GM23338 (cell line): ENCODE measurements around the gene CACNA2D2. TPM values are rescaled to one million over a fixed set of nuclear protein-coding genes. Genes with fewer than 3 reads are reported as not detected.
A peak's percentile ranks its signal among the peaks of the same experiment; 100 is the strongest.

Experiments
- ATAC-seq: fragments of 200-7000 bp; cut with Tn5 transposase; 3 replicates; pipeline ENCODE4 v1.9.1; 2020
- DNase-seq: peaks from one replicate; pipeline ENCODE4 v3.0.0-alpha.2; 2015; ENCODE audit warnings: low spot score
- H2AFZ ChIP-seq: fragments of 200-600 bp; sonication (generic); 2 replicates; pipeline ENCODE4 v1.8.0; 2016; ENCODE audit warnings: antibody characterized with exemption, mild to moderate bottlenecking, moderate library complexity
- H3F3A ChIP-seq: fragments of 200-600 bp; sonication (generic); replicated peaks from 2 replicates; pipeline ENCODE4 v1.8.0; 2017; ENCODE audit warnings: antibody characterized with exemption, mixed run types, low read depth
- H3K27ac ChIP-seq: fragments of 200-600 bp; sonication (generic); 2 replicates; pipeline ENCODE4 v1.6.1; 2016; ENCODE audit warnings: low read depth
- H3K27me3 ChIP-seq: fragments of 200-600 bp; sonication (generic); 2 replicates; pipeline ENCODE4 v1.8.0; 2016; ENCODE audit warnings: mild to moderate bottlenecking, mixed run types, moderate library complexity; ENCODE audit not compliant: insufficient read depth
- H3K36me3 ChIP-seq: fragments of 200-600 bp; sonication (generic); 2 replicates; pipeline ENCODE4 v1.8.0; 2016; ENCODE audit warnings: mild to moderate bottlenecking; ENCODE audit not compliant: insufficient read depth
- H3K4me1 ChIP-seq: fragments of 200-600 bp; sonication (generic); 2 replicates; pipeline ENCODE4 v1.8.0; 2016; ENCODE audit warnings: mild to moderate bottlenecking, moderate library complexity; ENCODE audit not compliant: insufficient read depth
- H3K4me2 ChIP-seq: fragments of 200-600 bp; sonication (generic); 2 replicates; pipeline ENCODE4 v1.7.1; 2017; ENCODE audit warnings: mixed run types
- H3K4me3 ChIP-seq: fragments of 200-600 bp; sonication (generic); 2 replicates; pipeline ENCODE4 v1.6.1; 2016; ENCODE audit warnings: mixed run types
- H3K79me2 ChIP-seq: fragments of 200-600 bp; sonication (generic); replicated peaks from 2 replicates; pipeline ENCODE4 v1.8.0; 2017; ENCODE audit warnings: mild to moderate bottlenecking; ENCODE audit not compliant: insufficient read depth
- H3K9me2 ChIP-seq: fragments of 200-600 bp; sonication (generic); 2 replicates; pipeline ENCODE4 v1.8.0; 2017; ENCODE audit not compliant: insufficient read depth
- H4K20me1 ChIP-seq: fragments of 200-600 bp; sonication (generic); replicated peaks from 2 replicates; pipeline ENCODE4 v1.8.0; 2017; ENCODE audit warnings: mild to moderate bottlenecking; ENCODE audit not compliant: insufficient read depth
- H3K27ac Mint-ChIP-seq: 2 replicates; pipeline ENCODE4 v1.8.0; 2020; ENCODE audit warnings: inconsistent platforms, mild to moderate bottlenecking, moderate library complexity, mixed read lengths
- H3K27me3 Mint-ChIP-seq: 3 replicates; pipeline ENCODE4 v1.8.0; 2022; ENCODE audit warnings: low read depth, mild to moderate bottlenecking, moderate library complexity, mixed read lengths, inconsistent platforms; ENCODE audit not compliant: insufficient read depth, poor library complexity
- H3K36me3 Mint-ChIP-seq: 3 replicates; pipeline ENCODE4 v1.8.0; 2021; ENCODE audit warnings: low read depth, mild to moderate bottlenecking, inconsistent platforms, moderate library complexity, mixed read lengths
- H3K4me1 Mint-ChIP-seq: 3 replicates; pipeline ENCODE4 v1.8.0; 2020; ENCODE audit warnings: mild to moderate bottlenecking, inconsistent platforms, mixed read lengths
- H3K4me3 Mint-ChIP-seq: 3 replicates; pipeline ENCODE4 v1.8.0; 2021; ENCODE audit warnings: moderate library complexity, mild to moderate bottlenecking, inconsistent platforms, mixed read lengths
- H3K9me3 Mint-ChIP-seq: 3 replicates; pipeline ENCODE4 v1.8.0; 2020; ENCODE audit warnings: moderate library complexity, mild to moderate bottlenecking, inconsistent platforms, mixed read lengths
- EZH2 ChIP-seq: fragments of 200-600 bp; sonication (generic); IDR thresholded peaks from one replicate; pipeline ENCODE4 v1.8.0; 2017; ENCODE audit warnings: antibody characterized with exemption, mild to moderate bottlenecking, low read depth; ENCODE audit not compliant: unreplicated experiment
- EZH2phosphoT487 ChIP-seq: fragments of 200-600 bp; sonication (generic); IDR thresholded peaks from one replicate; pipeline ENCODE4 v1.8.1; 2018; ENCODE audit warnings: antibody characterized with exemption; ENCODE audit not compliant: unreplicated experiment
- JUNB ChIP-seq: IDR thresholded peaks from one replicate; pipeline ENCODE4 v1.6.1; 2016; ENCODE audit warnings: antibody characterized with exemption; ENCODE audit not compliant: unreplicated experiment
- POLR2AphosphoS5 ChIP-seq: IDR thresholded peaks from 2 replicates; pipeline ENCODE4 v1.6.1; 2016; ENCODE audit warnings: antibody characterized with exemption, low read depth
- REST ChIP-seq: IDR thresholded peaks from one replicate; pipeline ENCODE4 v1.6.1; 2018; ENCODE audit warnings: antibody characterized with exemption; ENCODE audit not compliant: unreplicated experiment
- STAT1 ChIP-seq: IDR thresholded peaks from one replicate; pipeline ENCODE4 v1.6.1; 2016; ENCODE audit warnings: antibody characterized with exemption; ENCODE audit not compliant: unreplicated experiment
- ZNF114 ChIP-seq: fragments of 250-450 bp; sonication (Bioruptor Pico); IDR thresholded peaks from 2 replicates; pipeline ENCODE4 v1.5.0; 2020; ENCODE audit warnings: mild to moderate bottlenecking, moderate library complexity
- ZNF331 ChIP-seq: fragments of 250-450 bp; sonication (Bioruptor Pico); IDR thresholded peaks from 2 replicates; pipeline ENCODE4 v1.5.0; 2020; ENCODE audit warnings: low read depth, mild to moderate bottlenecking, moderate library complexity
- ZNF462 ChIP-seq: fragments of 250-450 bp; sonication (Bioruptor Pico); IDR thresholded peaks from 2 replicates; pipeline ENCODE4 v1.5.0; 2020; ENCODE audit warnings: mild to moderate bottlenecking, moderate library complexity
- polyA plus RNA-seq: library from polyadenylated mRNA; unstranded; fragments of >200 nt; fragmentation: Nextera tagmentation; extraction: Ambion mirVana; gene quantifications from 2 replicates; pipeline ENCODE4 v1.2.1, GENCODE V29; 2016
- total RNA-seq: library from RNA; depleted of rRNA; stranded (reverse); fragments of >200 nt; shearing (Covaris generic); gene quantifications from 2 replicates; pipeline ENCODE4 v1.2.3, GENCODE V29; 2014

CACNA2D2 gene
- total and polyA plus RNA-seq, 2 experiments from 2014 or later: 4.7 to 11.4 TPM

GRCh38 chr3:50455161-50456018 lies 48.0 kb downstream of the CACNA2D2 start:
- H3K79me2 ChIP-seq: no peaks in the 10 kb centered on the region
- peaks cover 14% of the 10 kb centered on the region; the same call in 1 of the 2 replicates for H3K4me1 ChIP-seq
- Mint-ChIP-seq H3K36me3 (no peaks in the 10 kb centered on the region; the same call in 2 of the 3 replicates), H3K4me1 (peaks cover 32% of the 10 kb centered on the region), H3K4me3 (no peak overlapping the region; the same call in 2 of the 3 replicates), H3K27ac (peak overlapping the region; percentile 81), H3K9me3 (no peaks in the 10 kb centered on the region), H3K27me3 (peaks cover 10% of the 10 kb centered on the region)
- TF ChIP-seq JUNB (no peak), EZH2phosphoT487 (no peak), STAT1 (no peak), ZNF331 (CRISPR knock-in tag) (no peak), REST (no peak), POLR2AphosphoS5 (no peak), ZNF462 (CRISPR knock-in tag) (no peak), ZNF114 (CRISPR knock-in tag) (no peak), EZH2 (no peak)
- H3K27me3 ChIP-seq: no peaks in the 10 kb centered on the region
- ATAC-seq (no peak), DNase-seq (no peak)
- no peaks in the 10 kb centered on the region for H3F3A ChIP-seq
- no peak overlapping the region for H2AFZ ChIP-seq
- H3K36me3 ChIP-seq: no peaks in the 10 kb centered on the region
- H3K9me2 ChIP-seq: 0 out of 2 replicates have a peak, but pooled peaks cover 3% of the 10 kb centered on the region
- no peak overlapping the region for H3K27ac ChIP-seq
- no peaks in the 10 kb centered on the region for H4K20me1 ChIP-seq
- H3K4me2 ChIP-seq: no peak overlapping the region
- no peak overlapping the region for H3K4me3 ChIP-seq
